ENCODE data around the gene HIPK4.
"Not testable (repeated sequence)": the region's sequence is repeated elsewhere in the genome, so short reads cannot be mapped to it uniquely, and the experiment has no call there.

The HIPK4 gene

GRCh38 chr19:40374084-40374483 lies 15.9 kb downstream of the HIPK4 start:
- DNase-seq (ENCODE audit: extremely low read depth, low read depth), result no peak
- H3K4me3 ChIP-seq (replicated peaks; ENCODE audit: low read depth, low read length), result no peak overlapping the region
- TF ChIP-seq CTCF (IDR thresholded peaks at IDR 0.05; ENCODE audit: low read depth, low read length, missing control alignments), result no peak

GRCh38 chr19:40371802-40372122 lies 18.2 kb downstream of the HIPK4 start:
- TF ChIP-seq CTCF (IDR thresholded peaks at IDR 0.05; ENCODE audit: low read depth, low read length, missing control alignments), result no peak
- no peak for DNase-seq (ENCODE audit: extremely low read depth, low read depth)
- no peak overlapping the region for H3K4me3 ChIP-seq (replicated peaks; ENCODE audit: low read depth, low read length)

- TF ChIP-seq CTCF (IDR thresholded peaks at IDR 0.05; ENCODE audit: low read depth, low read length, missing control alignments), result no peak
- DNase-seq (ENCODE audit: extremely low read depth, low read depth), result no peak
- no peak overlapping the region for H3K4me3 ChIP-seq (replicated peaks; ENCODE audit: low read depth, low read length)
Measured at GRCh38 chr19:40370997-40371801, 18.8 kb downstream of the HIPK4 start.

GRCh38 chr19:40370253-40370652 lies 19.7 kb downstream of the HIPK4 start:
- not testable (repeated sequence) for H3K4me3 ChIP-seq (replicated peaks; ENCODE audit: low read depth, low read length); DNase-seq (ENCODE audit: extremely low read depth, low read depth)

- TF ChIP-seq CTCF (IDR thresholded peaks at IDR 0.05; ENCODE audit: low read depth, low read length, missing control alignments), result no peak
- DNase-seq (ENCODE audit: extremely low read depth, low read depth), result no peak
- no peak overlapping the region for H3K4me3 ChIP-seq (replicated peaks; ENCODE audit: low read depth, low read length)
Measured at GRCh38 chr19:40369797-40370196, 20.2 kb downstream of the HIPK4 start.

- no peak for DNase-seq (ENCODE audit: extremely low read depth, low read depth)
- H3K4me3 ChIP-seq (replicated peaks; ENCODE audit: low read depth, low read length), result no peak overlapping the region
- no peak for TF ChIP-seq CTCF (IDR thresholded peaks at IDR 0.05; ENCODE audit: low read depth, low read length, missing control alignments)
Measured at GRCh38 chr19:40367577-40368434, 22.2 kb downstream of the HIPK4 start.
